ENCODE data around the gene HIBADH. TPM values are rescaled to one million over a fixed set of nuclear protein-coding genes. Genes with fewer than 3 reads are reported as not detected.

HIBADH gene
- total RNA-seq, 1 experiment from 2014 or later, result 104 TPM

DNA sequence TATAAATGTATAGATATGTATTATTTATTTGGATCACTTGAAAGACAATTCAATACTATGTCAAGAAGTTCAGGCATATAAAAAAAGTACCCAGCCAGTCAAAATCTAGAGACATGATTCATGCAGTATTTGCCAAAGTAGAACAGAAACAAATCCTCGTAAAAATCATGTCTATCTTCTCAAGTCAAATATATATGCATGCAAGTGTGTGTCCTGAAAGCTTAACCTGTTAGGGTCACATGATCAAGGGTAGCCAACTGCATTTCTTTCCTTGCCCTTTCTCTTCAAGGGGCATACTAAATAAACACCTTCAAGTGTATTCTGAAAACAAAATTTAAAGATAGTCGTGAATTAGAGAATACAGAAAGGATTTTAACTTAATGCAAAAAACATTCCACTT is 107.0 kb downstream of the HIBADH start:
- no peak for DNase-seq (ENCODE audit: extremely low read depth, low read depth)

DNA sequence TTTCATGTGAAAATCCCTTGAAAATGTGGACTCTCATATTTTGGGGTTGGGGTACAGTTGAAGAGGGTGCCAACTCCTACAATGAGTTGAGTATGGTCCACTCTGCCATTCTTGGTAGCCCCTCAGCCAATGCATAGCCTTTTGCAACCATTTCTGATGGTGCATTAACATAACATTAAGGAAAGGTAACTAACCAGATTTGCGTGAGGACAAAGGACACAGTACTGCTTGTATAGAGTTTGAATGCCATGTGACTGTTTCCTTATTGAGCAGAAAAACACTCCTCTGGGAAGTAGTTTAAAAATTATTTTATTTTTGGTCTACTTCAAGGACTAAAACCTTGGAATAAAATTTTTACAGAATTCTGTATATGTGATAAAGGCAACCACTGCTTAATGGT is 107.9 kb downstream of the HIBADH start:
- DNase-seq (ENCODE audit: extremely low read depth, low read depth), result no peak

DNA sequence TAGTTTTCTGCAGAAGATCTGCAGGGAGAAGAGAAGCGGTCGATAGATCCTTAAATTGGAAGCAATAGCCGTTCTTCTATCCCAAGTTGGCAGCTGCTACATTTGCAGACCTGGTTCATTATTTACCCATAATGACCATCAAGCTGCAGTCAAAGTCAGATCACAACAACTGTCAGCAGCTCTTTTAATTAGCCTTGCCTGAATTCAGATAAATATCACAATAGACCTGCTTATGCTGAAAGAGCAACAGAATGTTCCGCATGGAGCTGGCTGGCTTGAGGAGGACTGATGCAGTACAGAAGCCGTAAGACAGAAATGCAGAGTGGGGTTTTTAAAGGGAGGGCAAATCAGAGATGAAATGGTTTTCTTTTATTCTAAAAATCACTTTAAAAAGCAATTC is 109.4 kb downstream of the HIBADH start:
- no peak for DNase-seq (ENCODE audit: extremely low read depth, low read depth)

DNA sequence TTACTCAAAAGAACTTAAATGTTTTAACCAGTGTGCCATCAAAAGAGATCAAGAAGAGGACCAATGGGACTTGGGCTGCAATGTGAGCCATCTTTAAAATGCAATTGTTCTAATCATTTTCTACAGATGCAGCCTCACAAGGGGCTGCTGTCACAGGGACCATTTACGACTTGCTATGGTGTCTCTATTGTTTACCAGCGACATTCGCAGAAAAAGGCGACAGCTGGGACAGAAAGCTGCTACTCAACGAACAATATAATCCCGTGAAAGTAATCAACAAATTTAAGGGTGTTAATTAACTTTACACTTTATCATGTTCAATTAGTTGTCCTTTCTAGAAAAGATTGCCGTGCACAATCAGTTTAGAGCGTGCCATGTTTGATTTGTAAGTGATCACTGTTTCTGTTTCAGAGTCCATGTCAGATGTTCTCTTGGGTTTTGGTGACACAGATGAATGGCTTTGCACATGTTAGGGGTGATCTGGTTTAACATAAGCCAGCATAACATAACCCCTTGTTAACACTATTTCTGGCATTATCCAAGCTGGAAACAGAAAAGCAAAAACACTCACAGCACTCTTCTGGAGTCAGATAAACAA is 110.8 kb downstream of the HIBADH start:
- DNase-seq (ENCODE audit: extremely low read depth, low read depth), result no peak

DNA sequence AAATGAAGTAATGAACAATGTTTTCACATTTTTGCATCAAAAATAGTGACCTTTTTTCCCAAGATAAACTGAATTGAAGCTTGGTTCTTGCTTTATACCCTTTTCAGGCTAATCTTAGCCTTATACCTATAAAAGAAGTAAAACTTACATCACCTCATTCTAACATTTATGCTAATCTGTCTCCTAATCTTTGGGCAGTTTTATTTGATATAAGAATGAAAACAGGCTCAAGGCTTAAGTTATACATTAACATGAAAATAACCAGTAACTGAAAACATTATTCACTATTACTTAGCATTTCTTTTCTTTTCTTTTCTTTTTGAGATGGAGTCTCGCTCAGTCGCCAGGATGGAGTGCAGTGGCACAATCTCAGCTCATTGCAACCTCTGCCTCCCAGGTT is 113.1 kb downstream of the HIBADH start:
- no peak for DNase-seq (ENCODE audit: extremely low read depth, low read depth)

DNA sequence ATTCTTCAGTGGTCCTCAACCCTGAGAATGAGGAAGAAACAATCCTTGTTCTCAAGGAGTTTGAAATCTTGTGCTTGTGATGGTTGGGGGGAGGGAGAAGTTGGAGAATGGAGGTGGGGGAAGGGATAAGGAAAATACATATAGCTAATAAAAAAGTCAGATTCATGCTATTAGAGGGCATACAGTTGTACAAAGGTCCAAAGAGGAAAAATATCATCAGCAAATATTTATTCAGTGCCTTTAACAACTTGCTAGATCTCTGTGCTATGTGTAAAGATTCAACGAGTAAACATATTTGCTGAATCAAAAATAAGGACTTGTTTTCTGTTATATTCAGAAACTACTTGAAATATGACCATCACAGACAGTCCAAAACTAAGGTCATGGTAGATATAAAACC is 114.4 kb downstream of the HIBADH start:
- DNase-seq (ENCODE audit: extremely low read depth, low read depth), result no peak

DNA sequence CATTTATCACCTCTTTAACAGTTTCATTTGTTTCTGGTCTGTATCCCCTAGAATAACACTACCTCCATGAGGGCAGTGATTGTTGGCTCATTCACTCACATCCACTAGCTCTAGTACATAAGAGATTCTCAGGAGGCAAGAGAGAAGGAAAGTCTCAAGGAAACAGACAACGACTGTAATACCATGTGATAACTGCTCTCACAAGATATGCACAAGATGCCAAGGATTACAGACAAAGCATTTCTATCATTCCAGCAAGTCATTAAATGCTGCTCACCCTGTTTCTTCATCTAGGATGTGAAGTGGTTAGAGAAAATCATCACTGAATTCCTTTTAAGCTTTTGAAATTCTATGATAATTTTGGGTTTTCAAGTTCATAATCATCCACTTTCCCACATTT is 115.3 kb downstream of the HIBADH start:
- DNase-seq (ENCODE audit: extremely low read depth, low read depth), result no peak

DNA sequence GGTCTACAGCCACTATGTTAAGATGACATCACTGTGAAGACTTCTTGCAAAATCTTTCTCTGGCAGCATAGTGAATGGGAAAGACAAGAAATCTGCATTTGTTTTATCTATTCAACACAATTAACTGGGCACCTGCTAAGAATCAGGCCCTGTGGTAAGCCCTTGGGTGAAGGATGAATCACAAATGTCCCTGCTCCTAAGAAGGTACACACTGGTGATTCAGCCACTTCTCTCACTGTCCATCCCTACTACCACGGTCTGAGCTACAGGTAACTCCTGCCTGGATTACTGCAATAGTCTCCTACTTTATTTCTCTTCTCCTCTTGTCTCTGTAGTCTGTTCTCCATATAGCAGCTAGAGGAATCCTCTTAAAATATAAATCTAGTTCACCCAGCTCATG is 116.1 kb downstream of the HIBADH start:
- DNase-seq (ENCODE audit: extremely low read depth, low read depth), result no peak

DNA sequence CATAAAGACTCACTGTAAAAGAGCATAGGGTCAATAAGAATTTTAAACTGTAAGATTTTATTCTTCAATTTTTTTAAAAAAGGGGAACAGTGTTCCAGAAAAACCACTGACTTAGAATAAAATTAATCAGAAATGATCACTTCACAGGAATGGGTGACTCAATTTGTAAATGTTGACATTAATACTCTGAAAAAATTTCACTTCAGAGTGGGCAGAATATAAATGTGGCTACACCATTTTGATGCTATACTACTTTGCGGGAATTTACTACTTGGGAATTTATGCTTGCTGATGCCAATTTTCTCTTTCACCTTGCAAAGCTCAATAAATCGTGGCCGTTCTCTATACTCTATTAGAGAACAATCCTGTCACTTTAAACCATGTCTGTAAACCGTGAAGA is 126.9 kb downstream of the HIBADH start:
- no peak for DNase-seq (ENCODE audit: extremely low read depth, low read depth)

DNA sequence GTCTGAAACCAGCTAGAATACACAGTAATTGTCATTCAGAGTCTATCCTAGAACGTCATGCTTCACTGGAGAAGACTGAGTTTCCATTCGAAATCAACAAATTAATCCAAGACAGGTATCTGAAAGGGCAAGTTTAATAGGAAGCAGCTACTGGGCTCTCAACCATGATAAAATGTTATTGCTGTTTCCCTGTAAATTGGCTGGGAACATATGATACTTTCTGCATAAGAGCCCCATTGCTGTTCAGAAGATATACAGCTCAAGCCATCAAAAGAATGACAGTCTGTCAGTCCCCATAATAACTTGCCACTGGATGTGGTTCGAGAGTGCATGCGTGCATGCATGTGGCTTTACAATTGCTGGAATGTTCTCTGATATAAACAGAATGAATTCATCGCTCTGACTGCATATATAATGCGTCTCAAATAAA is 129.0 kb downstream of the HIBADH start:
- no peak for DNase-seq (ENCODE audit: extremely low read depth, low read depth)

DNA sequence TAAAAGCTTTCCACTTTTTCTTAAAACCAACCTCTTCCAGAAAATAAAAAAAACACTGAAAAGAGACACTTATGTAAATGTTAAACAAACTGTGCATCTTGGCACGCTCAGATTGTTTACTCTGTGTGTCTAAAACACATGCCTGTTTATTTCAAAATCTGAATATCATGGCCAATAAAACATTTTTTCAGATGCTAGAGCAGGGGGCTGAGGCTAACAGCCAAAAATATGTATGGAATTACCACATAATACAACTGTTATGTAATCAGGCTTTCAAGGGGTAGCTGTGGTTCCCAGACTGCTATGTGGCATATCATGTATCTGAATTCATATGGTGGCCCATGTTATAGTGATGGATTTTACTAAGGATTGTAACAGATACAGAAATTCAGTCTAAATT is 130.4 kb downstream of the HIBADH start:
- DNase-seq (ENCODE audit: extremely low read depth, low read depth), result no peak

DNA sequence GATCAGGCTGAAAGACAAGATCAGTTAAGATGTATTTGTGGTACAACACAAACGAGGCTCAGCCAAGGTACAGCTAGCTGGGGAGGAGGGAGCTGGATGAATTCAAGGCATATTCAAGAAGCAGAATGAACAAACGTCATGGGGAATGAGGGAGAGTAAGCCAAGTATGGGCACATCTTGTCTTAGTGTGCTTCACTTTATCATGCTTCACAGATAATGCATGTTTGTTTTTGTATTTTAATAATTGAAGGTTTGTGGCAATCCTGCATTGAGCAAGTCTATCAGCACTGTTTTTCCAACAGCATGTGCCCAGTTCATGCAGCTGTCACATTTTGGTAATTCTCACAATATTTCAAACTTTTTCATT is 135.4 kb downstream of the HIBADH start:
- no peak for DNase-seq (ENCODE audit: extremely low read depth, low read depth)

DNA sequence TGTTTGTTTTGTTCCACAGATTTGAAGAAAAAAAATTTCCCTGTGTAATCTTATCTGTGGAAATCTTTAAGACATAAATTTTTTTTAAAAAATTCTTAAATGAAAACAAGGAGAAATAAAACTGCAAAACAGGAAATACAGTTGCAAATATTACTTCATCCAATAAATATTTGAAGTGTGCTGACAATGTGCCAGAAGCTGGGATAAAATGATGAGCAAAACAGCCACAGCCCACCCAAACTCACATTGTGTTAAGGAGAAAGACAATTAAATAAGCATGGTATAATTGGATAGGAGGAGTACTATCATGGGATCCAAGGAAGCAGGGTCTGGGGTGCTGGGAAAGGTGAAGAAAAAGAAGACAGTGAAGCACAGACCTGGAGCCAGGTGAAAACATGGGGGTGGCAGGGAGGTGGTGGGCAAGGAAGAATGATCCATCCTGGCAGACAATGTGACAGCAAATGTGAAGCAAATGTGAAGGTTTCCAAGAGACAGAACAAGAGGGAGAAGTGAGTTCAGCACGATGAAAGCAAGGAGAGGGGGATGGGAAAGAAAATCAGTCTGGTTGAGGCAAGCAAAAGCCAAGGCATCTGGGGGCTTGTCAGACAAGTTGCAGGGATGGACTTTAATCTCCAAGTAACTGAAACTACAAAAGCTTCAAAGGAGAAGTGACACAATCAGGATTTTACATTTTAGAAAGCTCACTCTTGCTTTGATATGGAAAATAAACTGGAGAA is 135.9 kb downstream of the HIBADH start:
- no peak for DNase-seq (ENCODE audit: extremely low read depth, low read depth)

DNA sequence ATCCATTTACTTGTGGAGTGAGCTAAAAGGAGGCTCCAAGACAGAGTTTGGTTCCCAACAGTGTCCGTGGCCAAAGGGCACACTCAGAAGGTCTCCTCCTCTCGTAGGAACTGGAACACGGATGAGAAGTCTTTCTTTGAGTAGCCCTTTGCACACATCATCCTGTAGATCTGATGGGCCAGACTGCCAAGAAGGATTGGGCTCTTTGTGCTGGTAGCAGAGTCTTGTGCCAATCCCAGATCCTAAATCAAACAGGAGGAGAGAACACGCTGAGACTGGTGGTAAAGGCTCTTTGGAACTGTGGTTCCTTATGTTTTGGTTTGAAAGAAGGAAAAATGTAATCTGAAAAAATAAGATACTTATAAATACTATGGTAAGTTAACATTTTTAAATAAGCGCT is 136.6 kb downstream of the HIBADH start:
- DNase-seq (ENCODE audit: extremely low read depth, low read depth), result no peak

DNA sequence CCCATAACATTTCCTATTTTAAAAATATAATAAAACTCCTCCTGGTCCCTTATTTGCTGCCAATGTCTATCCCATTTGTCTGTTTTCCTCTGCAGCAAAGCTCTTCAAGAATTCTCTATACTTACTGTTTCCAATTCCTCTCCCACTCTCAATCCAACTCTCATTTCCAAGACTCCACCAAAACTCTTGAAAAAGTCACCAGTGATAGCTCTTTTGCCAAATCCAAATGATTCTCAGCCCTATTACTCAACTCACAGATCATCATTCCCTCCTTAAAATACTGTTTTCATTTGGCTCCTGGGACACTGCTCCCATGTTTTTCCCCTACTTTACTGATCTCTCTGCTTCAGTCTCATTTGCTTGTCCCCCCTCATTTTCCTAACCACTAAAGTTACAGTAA is 139.4 kb downstream of the HIBADH start:
- no peak for DNase-seq (ENCODE audit: extremely low read depth, low read depth)

DNA sequence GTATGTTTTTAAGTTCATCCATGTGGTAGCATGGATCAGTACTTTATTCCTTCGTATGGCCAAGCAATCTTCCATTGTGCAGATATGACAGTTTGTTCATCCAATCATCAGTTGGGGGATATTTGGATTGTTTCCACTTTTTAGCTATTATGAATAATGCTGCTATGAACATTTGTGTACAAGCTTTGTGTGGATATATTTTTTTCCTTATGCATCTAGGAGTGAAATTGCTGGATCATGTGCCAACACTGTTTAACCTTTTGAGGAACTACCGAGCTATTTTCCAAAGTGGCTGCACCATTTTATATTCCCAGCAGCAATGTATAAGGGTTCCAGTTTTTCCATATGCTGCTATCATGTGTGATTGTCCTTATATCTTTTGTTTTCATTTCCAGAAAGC is 140.1 kb downstream of the HIBADH start:
- no peak for DNase-seq (ENCODE audit: extremely low read depth, low read depth)

DNA sequence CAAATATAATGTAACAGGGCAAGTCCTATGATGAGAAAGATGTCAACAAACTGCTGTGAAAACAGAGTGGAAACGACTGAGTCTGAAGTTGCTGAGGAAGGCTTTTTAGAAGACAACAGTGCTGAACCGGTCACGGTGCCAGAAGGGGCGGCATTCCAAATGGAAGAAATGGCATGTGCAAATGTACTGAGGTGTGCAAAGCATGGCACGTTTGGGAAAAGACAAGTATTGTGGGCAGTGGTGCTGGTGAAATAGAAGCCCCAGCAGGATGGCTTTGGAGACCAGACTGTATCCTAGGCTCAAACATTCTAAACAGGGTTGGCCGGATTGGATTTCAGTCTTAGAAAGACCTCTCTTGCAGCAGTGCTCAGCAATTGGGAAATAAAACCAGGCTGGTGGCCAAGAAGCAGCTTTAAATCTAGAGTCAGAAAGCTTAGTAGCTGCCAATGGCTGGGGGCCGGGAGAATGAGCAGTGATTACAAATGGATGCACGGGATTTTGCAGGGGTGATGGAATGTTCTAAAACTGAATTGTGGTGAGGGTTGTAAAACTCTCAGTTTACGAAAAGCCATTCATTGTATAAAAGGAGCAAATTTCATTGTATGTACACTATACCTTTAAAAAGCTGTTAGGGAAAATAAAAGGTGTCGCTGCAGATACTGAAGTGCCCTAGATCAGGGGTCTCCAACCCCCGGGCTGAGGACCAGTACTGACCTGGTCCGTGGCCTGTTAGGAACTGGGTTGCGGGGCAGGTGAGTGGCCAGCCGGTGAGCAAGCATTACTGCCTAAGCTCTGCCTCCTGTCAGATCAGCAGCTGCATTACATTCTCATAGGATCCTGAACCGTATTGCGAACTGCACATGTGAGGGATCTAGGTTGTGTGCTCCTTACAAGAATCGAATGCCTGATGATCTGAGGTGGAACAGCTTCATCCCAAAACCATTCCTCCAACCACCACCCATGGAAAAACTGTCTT is 141.6 kb downstream of the HIBADH start:
- DNase-seq (ENCODE audit: extremely low read depth, low read depth), result no peak

DNA sequence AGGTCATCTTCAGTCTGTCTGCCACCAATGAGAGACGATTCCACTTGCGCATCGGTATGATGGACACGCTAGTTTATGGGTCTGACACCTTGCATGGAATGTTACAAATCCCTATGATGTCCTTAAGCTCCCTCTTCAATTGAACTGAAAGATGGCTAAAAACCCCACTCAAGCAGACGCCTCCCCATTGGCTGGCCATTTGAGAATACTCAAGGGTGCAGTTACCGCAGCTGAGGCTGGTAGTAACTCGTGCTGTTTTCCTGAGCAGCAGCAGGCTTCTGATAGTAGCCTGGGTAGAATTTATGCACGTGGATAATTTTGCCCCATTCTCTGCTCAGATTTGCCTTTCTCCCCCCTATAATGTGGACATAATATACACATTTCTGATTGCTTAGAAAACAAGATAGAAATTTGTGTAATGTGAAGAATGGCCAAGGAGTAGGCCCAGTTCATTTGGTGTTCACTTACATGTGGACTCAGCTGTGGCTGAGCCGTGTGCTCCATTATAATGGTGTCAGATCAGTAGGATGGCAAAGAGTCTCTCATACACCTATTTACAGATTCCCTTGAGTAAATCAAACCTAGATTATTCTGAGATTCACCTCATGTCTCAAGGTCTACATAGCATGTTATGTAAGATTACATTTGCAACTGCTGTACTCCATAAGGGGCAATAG is 142.8 kb downstream of the HIBADH start:
- no peak for DNase-seq (ENCODE audit: extremely low read depth, low read depth)

DNA sequence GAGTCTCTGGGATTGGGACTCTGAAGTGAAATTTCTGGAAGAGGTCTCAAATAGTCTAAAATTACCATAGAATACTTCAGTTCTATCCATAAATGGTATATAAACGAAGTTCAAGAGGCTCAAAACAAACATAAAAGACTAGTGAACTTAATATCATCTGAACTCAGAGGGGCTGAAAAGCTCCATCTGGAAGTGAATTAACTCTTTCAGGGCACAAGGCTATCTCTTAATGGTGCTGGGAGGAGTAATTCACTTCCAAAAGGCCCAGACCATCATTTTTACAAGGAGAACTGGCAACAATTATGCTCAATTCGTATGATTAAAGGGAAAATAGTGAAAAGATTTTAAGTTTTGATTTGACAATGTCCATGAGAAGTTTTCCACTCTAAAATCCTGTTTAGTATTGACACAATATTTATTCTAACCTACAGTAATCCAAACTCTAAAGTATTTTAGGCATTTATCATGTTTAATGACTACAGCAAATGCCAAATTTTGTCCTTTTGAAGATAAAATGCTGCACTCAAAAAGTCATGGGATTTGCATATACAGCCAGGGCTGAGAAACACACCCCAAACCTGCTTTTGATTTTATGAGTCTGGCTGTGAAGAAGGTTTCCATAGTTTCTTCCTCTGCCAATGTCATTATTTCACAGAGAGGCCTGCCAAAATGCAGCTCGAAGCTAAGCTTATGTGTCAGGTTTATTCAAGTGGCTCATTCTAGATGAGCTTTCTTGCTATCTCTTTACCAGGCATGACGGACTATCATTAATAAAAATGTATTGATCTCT is 143.9 kb downstream of the HIBADH start:
- no peak for DNase-seq (ENCODE audit: extremely low read depth, low read depth)

DNA sequence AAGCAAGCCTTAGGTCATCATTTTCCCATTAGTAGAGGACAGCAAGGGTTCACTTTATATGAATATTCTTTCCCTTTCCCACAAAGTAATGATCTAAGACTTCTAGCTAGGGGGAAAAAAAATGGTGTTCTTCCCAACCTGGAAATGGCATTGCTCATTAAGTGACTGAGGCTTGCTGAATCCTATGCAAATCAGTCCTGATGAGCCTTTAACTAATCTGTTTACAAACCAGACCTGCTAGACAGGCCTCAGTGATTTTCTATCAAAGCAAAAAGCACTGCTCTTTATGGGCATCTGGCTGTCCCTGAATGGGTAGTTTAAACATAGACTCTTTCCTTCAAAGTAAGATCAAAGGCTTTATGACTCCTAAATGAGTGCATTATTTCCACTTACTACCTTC is 146.3 kb downstream of the HIBADH start:
- no peak for DNase-seq (ENCODE audit: extremely low read depth, low read depth)

Measured in NCI-H460 (cell line).